HG02610 (cell line): ENCODE data around the gene PPP1R3C.

Experiments used
- ATAC-seq: cut with Tn5 transposase; IDR thresholded peaks from one replicate; pipeline ENCODE4 v1.9.1; 2021; ENCODE audit warnings: mild to moderate bottlenecking, moderate library complexity; ENCODE audit not compliant: unreplicated experiment

Gene PPP1R3C

DNA sequence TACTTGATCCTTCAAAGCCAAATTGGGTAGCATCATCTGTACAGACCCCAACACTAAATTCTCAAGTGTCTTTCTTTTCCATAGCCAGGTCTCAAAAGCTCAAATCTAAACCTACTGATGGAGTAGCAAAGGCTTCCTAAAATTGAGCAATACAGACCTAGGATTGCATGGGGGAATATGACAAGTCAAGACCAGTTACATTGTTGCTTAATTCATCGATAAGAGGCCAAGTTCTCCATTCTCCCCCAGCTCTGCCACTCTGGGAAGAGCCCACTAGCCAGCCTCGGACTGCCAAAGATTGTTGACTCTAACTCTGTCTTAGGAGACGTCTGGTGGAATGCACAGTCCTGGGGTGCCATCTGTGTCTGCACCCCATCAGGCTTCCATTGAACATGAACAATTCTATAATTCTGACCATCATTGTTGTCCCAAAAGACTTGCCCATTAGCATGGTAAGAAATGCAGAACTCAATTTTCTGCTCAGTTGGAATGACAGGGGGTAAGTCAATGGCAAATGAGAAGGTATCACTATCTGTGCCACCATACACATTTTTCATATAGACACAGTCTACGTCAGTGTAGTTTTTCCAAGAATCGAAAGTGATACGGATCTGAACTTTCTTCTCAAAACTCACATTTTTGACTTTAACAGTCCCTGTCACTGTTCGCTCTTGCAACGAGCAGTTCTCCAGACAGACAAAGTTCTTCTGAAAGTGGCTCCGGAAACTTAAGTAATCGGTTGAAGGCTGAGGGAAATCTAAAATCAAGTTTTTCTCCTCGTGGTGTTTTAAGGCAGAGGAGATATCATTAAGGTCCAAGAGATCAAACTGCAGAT, 2.9 kb downstream of the PPP1R3C start:
- ATAC-seq, result no peak

DNA sequence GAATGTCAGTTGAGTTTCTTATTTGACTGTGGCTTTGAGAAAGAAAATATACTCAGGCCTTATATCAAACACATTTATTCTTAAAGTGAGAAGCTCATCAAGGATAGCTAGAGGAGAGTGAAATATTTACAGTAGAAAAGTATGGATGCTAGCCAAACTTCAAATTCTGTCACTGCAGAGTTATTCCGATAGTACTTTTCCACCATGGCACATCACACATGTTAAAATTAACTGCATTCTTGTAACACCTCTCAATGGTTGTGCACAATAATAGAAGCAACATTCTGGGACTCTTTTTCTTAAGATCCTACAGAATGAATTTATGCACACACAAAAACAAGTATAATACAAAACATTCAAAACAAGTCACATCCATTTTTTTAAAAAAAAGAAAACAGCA, 4.5 kb downstream of the PPP1R3C start:
- no peak for ATAC-seq

DNA sequence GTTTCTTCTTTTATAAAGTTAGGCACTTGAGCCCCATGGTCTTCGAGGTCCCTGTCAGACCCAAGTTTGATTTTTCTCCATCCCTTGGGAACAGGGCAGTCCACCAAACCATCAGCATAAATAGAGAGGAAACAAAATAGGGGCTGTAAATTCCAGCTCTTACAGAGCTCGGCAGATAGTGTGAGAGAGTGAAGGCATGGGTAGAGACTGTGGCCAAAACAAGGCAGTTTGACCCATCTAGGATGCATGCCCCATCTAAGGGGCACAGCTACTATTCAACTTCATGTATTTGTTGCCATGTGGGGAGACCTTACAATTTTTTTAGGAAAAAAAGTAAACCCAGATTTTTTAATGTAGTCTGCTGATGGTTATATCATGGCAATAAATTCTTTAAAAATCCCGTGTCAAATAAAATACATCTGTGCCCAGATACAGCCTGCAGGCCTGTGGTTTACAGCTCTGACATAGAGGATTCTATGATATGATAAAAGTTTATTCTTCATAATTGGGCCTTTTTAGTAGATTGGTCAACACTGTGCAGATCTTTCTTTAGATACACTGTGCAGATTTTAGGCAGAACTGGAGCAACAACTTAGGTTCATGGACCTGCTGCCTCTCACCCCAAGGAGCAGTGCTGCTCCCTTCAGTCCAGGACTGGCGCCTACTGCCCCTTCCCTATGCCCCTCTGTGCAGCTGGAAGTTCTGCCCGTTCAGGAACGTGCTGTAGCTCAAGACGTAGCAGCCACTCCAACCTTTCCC, 5.3 kb downstream of the PPP1R3C start:
- ATAC-seq, result no peak

DNA sequence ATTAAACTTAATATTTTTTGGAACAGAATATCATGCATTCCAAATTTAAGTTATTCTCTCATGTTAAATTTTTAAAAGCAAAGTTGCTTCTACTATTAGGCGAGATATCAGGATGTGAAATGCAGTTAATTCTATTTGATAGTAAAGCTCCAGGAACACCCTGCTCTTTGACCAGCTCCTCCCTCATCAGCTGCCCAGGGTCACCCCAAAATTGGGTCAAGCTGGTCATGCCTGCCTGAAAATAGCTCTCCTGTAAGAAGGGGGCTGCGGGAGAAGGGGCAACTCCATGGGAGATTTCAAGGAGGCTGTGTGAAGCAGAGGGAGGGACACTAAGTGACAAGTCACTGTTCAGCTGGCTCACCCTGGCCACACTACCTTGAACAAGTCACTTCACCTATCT, 5.9 kb downstream of the PPP1R3C start:
- no peak for ATAC-seq

DNA sequence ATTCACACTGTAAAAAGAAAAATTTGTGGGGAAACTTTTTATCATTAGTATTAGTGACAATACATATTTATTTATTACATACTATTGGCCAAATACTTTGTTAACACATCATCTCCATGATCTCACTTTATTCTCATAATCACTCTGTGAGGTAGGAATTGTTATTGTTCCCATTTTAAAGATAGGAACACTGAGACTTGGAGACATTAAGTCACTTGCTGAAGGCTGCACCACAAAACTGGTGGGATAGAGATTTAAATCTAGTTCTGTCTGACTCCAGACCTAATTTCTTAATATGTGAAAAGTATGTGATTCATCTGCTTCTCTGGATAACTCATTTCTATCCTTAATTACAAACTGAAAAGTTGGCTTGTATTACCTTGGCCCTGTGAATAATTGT, 8.2 kb downstream of the PPP1R3C start:
- no peak for ATAC-seq

DNA sequence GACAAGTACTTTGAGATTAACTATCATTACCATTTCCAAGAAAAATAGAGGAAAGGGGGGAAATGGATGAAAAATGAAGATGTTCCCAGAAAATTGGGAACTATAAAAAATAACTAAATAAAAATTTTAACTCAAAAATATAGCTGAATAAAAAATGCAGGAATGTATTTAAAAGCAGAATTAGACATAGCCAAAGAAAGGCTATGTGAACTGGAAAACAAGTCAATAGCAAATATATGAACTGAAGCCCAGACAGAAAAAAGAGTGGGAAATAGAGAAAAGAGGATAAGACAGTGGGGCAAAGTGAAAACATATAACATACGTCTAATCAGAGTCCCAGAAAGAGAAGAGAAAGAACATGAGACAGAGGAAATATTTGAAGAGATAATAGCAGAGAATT, 10.3 kb downstream of the PPP1R3C start:
- ATAC-seq, result no peak

DNA sequence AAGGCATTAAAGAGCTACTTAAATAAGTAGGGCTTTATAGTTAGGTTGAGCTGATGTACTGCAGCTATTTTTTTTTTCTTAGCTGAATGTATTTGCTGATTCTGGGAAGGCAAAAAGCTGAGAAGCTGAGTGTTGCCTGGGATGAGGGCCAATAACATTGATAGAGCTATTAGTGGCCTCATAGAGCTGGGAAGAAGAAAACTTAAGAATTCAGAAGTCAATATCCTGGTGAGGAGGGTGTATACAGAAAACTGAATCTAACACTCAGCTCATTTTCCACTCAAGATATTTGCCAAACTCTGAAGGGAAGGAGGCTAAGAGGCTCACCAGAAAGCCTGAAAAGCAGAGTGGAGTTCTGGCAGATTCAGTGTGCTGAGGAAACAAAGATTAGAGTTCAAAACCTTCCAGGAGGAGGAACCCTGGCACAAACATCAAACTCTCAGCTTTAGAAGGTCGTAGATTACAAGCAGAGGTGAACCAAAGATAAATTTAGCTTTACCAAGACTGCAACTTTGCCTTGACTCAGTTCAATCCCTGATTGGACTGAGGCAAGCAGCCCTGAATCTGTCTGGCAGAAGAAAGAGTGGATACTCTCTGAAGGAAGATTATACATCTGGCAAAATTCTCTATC, 11.3 kb downstream of the PPP1R3C start:
- ATAC-seq, result no peak

DNA sequence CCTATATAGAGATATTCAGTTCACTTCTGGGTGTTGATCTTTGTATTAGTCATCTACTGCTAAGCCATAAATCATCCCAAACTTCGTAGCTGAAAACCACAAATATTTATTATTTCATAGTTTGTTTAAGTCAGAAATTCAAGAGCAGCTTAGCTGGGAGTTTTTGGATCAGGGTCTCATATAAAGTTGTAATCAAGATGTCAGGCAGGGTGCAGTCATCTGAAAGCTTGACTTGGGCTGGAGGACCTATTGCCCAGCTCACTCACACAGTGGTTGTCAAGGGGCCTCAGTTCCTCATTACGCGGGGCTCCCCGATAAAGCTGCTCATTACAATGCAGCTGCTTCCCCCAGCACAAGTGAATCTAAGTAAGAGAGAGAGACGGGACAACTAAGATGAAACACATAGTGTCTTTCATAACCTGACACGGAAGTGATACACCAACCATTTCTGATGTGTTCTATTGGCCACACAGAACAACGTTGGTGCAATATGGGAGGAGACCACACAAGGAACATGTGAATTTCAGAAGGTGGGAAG, 15.7 kb downstream of the PPP1R3C start:
- no peak for ATAC-seq

DNA sequence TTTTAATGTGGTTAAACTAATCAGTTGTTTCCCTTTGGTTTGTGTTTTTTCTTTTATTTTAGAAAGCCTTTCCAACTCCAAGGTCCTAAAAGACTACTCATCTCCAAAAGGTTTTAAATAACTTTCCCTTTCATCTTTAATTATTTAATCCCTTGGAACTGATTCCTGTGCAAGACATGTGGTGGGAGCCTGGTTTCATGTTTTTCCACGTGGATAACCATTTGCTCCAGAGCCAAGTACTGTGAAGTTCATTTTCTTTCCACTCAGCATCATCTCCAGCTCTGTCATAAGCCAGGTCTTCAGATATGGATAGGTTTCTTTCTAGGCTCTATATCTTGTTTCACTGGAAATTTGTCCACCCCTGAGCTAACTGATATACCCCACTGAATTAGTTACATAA, 16.7 kb downstream of the PPP1R3C start:
- ATAC-seq, result no peak

DNA sequence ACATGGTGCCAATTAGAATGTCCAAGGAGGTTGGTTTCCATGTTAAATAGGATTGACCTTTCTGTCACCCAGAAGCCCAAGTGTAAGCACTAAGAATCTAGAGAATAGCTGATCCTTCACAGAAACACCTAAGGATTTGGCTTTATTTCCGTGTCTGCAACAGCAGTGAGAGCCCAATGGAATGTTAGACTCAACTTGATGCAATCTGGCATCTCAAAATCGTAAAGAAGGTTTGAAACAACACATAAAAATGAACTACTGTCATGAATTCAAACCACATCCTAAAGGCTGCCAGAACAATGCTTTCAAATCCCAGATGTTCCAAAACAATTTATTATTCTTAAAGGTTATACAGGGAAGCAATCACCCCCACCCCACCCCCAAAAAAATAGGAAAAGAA, 18.6 kb downstream of the PPP1R3C start:
- ATAC-seq, result no peak

DNA sequence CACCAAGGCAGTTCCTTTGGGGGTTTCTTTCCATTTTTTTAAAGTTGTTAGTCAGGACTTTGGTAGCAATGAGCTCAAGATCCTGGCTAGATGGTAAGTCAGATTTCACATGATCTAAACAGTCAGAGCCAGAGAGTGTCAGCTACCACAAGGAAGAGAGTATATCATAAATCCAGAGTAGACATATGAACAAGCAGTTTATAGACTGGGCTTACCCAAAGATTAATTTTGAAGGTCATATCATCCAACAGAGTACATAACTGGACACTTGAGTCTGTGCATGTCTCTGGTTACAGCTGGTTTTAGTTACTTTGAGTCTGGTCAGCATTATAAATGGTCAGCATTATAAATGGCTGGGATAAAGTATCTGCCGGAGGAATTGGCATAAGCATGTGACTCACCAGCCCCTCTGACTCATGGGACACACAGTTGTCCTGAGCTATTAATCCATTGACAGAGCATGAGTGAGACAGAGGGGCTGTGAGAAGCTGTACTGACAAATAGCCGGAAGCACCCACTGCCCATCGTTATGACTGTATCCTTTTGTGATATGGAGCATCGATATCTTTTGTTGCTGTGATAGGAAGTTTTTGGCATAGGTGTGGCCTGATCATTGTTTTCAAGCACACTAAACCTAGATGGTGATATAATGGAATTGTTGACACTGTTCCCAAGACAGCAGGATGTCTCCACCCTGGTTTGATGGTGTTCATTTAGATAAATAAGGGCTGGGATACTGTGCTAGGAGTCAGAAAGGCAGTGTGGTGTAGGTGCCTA, 19.3 kb downstream of the PPP1R3C start:
- no peak for ATAC-seq

DNA sequence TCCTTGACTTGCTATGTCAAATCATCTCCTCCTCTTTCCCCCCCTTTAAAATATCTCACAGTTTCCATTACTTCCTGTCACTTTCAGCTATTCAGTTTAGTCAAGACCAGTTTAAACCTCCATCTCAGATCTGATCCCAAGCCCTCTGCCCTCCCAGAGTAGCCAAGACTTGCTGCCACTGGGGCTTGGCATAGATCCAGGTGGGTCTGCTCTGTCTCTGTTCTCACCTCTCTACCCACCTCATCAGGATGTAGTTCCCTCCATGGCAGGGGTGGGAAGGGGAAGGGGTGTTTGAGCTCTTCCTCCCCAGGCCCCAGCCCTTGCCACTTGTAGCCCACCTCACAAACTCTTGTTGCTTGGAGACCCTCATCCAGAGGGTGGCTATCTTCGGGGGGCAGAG, 22.0 kb downstream of the PPP1R3C start:
- no peak for ATAC-seq

DNA sequence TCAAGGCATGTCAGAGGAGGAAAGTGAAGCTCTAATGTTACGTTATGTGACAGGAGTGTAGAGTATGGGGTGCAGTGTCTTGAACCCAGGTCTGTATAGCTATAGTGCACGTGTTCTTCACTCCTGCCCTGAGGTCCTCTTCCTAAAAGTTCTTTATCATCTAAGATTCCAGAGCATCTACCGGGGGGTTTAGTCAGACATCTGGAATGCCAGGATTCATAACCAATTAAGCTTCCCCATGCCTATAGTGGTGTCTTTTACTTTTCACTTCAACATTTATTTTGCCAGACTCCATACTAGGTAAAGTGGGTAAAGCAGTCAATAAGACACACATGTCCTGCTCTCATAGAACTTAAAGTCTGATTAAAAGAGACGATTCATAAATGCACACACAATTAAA, 22.4 kb downstream of the PPP1R3C start:
- ATAC-seq, result no peak

DNA sequence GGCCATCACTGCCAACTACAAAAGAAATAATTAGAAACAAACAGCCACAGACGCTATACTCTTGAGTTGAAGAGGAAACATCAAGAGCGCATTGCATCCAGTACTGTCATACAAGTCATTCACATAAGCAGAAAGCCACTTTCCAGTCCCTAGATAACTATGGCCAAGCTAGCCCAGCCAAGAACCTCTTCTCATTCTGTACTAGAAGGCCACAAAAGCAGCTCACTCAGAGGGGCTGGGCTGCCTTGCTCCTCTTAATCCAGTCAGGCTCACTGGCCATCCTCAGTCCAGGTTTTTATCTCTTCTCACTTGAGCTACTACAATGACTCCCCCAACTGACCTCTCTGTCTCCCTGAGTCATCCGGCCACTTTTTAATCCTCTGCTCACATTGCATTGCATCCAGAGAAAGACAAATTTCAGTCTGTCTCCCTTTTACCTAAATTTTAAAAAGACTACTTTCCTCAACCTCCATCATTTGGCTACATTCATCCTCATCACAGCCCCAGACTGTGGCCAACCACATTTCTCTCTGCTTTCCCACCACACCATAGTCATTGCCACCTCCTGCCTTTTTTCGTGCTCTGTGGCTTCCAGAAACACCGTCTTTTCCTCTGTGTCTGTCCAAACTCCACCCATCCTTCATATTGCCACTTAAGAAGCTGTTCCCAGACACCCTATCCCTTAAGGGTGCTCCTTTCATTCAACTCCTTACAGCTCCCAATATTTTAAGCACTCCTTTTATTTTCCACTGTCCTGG, 25.0 kb downstream of the PPP1R3C start:
- no peak for ATAC-seq

DNA sequence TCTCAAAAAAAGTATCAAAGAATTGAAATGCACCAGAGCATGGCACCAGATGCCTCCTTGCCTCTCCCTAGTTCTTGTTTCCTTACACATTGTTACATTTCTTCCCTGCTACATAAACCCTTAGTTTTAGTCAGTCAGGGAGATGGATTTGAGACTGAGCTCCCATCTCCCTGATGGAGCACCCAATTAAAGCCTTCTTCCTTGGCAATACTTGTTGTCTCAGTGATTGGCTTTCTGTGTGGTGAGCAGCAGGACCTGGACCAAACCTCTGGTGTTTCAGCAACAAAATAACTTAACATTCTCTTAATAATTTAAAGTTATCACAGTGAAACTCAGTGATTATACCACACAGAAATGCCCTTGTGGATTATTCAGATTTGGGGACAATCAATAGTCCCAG, 26.9 kb downstream of the PPP1R3C start:
- ATAC-seq, result no peak

DNA sequence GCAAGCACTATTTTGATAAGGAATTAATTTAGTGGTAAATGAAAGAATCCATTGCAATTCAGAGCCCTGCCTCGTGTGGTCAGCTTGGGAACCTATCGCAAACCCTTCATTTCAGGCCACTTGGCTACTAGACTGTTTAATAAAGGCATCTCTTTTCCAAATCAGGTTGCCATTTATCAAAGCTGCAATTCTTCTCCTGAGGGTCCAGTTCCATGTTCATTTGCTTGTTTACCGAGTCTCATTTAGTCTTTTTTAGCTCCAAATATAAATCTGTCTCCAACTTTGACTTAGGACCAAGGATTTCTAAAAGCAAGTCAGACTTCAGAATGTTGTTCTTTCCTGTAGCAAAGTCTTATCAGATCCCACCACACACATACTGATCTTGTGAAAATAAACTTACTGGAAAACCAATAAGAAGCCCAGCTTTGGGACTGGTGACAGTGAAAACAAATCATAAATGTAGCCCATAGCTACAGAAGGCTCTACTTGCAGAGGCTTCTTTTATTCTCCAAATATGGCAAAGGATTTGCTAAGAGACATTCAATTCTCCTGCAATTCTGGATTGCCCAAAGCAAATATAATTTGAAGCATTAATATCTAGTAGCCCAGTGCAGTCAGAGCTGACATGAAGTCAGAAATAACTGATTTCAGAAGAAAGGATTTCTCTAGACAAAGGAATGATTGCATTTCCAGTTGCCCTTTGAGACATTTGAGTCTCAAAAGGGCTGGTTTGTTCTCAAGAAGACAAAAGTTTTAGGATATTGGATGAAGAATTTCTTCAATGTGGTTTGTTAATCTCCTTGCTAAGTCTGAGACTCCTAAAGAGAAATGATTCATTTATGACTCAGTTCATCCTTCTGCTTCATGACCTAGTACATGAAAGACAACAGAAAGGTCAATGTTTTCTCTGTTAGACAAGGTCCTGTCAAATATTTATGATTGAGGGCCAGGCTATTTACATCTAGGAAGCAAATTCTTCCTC, 28.0 kb downstream of the PPP1R3C start:
- no peak for ATAC-seq

DNA sequence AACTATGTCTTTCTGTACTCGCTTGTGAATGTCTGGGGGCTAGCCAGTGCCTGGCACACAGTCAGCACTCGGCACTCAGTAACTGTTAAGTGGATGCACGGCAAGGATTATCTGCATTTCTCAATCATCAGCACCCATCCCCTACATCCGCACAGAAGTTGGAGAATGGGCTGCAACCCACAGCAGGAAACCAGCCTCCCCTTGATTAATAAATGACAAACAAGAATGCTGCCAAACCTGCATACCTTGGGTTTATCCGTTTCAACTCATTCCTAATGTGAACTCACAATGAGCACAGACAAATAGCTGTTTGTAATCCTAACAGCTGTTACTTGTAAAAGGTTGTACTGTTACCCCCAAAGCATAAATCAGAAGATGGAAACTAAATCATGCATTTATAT, 28.9 kb downstream of the PPP1R3C start:
- ATAC-seq, result no peak

DNA sequence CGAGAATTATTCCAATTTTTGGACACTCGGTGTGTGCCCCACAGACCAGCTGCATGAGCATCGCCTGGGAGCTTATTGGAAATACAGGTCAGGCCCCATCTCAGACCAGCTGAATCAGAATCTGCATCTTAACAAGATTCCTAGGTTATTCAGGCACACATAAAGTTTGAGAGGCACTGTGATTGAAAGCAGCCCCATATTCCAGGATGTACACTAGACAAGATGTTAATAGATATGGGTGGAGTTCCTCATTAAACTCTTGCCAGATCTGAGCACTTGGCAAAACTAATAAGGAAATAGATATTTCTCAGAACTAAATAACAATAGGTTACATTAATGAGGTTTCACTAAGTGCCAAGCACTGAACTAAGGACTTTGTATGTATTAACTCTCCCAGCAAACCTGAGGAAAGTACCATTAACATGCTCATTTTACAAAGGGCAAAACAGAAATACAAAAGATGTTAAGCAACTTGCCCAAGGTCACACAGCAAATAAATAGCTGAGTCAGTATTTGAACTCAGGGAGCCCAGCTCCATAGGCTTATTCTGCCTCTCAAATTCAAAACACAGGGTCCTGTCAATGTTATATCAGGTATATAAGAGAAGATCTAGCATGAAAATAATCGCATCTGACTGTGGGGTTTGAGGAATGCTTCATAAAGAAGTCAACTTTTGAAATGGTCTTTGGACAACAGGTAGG, 29.9 kb downstream of the PPP1R3C start:
- no peak for ATAC-seq
